CD4-positive, alpha-beta memory T cell (primary cell): ENCODE measurements around the gene PPP2R2B. TPM values are rescaled to one million over a fixed set of nuclear protein-coding genes. Genes with fewer than 3 reads are reported as not detected.

Experiments
- CTCF ChIA-PET: fragments of 350-600 bp; sonication (Branson Sonifier 250); formaldehyde crosslinking; loops from one replicate; lab custom pipeline; 2021; ENCODE audit warnings: inconsistent platforms; ENCODE audit not compliant: partially characterized antibody; lab: Charles Lee
- POLR2A ChIA-PET: fragments of 350-600 bp; sonication (Branson Sonifier 250); formaldehyde crosslinking; loops from one replicate; lab custom pipeline; 2021; ENCODE audit not compliant: partially characterized antibody; lab: Charles Lee
- DNase-seq, 5 donors: peaks; one replicate each; pipeline versions ENCODE4 v3.0.0 to v3.0.0-alpha.2; 2020 to 2022; ENCODE audit warnings: mixed read lengths in 1 of 5
- H3K27ac ChIP-seq: one replicate; pipeline ENCODE4 v1.7.0; 2013; ENCODE audit warnings: low read depth, low read length
- H3K27me3 ChIP-seq: 2 replicates; pipeline ENCODE4 v1.7.0; 2013; ENCODE audit warnings: mild to moderate bottlenecking, low read length, moderate library complexity; ENCODE audit not compliant: insufficient read depth
- H3K36me3 ChIP-seq: 2 replicates; pipeline ENCODE4 v1.7.0; 2013; ENCODE audit warnings: mild to moderate bottlenecking, low read length, moderate library complexity; ENCODE audit not compliant: insufficient read depth
- H3K4me1 ChIP-seq: 2 replicates; pipeline ENCODE4 v1.7.0; 2013; ENCODE audit warnings: mild to moderate bottlenecking, low read length, moderate library complexity; ENCODE audit not compliant: insufficient read depth
- H3K4me3 ChIP-seq, 2 donors: one replicate each; pipeline ENCODE4 v1.7.0; 2013; ENCODE audit warnings: low read length in 2 of 2, mild to moderate bottlenecking in 1 of 2
- H3K9me3 ChIP-seq, 2 donors: one replicate each; pipeline ENCODE4 v1.7.0; 2013; ENCODE audit warnings: low read length in 2 of 2, control low read depth in 1 of 2; ENCODE audit not compliant: control insufficient read depth in 1 of 2
- H3K27ac Mint-ChIP-seq, 7 donors: one replicate each; pipeline ENCODE4 v1.8.0; 2020 to 2021; ENCODE audit warnings: mixed read lengths in 7 of 7, mild to moderate bottlenecking in 6 of 7, inconsistent platforms in 3 of 7, moderate library complexity in 3 of 7
- H3K27me3 Mint-ChIP-seq, 2 donors: one replicate each; pipeline ENCODE4 v1.8.0; 2020 to 2021; ENCODE audit warnings: mixed read lengths in 2 of 2
- H3K36me3 Mint-ChIP-seq, 2 donors: one replicate each; pipeline ENCODE4 v1.8.0; 2020 to 2021; ENCODE audit warnings: mixed read lengths in 2 of 2, inconsistent platforms in 1 of 2, mild to moderate bottlenecking in 1 of 2
- H3K4me1 Mint-ChIP-seq, 4 donors: one replicate each; pipeline ENCODE4 v1.8.0; 2020 to 2021; ENCODE audit warnings: mixed read lengths in 4 of 4, mild to moderate bottlenecking in 1 of 4
- H3K4me3 Mint-ChIP-seq, 8 donors: one replicate each; pipeline ENCODE4 v1.8.0; 2020 to 2021; ENCODE audit warnings: mixed read lengths in 8 of 8, mild to moderate bottlenecking in 7 of 8, moderate library complexity in 6 of 8, inconsistent platforms in 3 of 8
- H3K9me3 Mint-ChIP-seq, 8 donors: one replicate each; pipeline ENCODE4 v1.8.0; 2020 to 2021; ENCODE audit warnings: mixed read lengths in 8 of 8, mild to moderate bottlenecking in 5 of 8, inconsistent platforms in 3 of 8, moderate library complexity in 1 of 8
- intact Hi-C: fragments of 100-400 bp; cut with micrococcal nuclease; formaldehyde crosslinking; loops from one replicate; pipeline ENCODE4 v1.15.1; 2023
- polyA plus RNA-seq, 2 donors: library from polyadenylated mRNA; unstranded; fragments of 300-500 nt; fragmentation: Illumina TruSeq; gene quantifications; one replicate each; pipeline ENCODE4 v1.2.3, GENCODE V29; 2021
- total RNA-seq, 2 experiments: library from RNA; stranded (reverse); gene quantifications; one replicate each; pipeline ENCODE4 v1.2.3, GENCODE V29; 2021

PPP2R2B gene
- total and polyA plus RNA-seq, 4 experiments from 2014 or later = 3.1 to 13.0 (median 6.7) TPM

DNA sequence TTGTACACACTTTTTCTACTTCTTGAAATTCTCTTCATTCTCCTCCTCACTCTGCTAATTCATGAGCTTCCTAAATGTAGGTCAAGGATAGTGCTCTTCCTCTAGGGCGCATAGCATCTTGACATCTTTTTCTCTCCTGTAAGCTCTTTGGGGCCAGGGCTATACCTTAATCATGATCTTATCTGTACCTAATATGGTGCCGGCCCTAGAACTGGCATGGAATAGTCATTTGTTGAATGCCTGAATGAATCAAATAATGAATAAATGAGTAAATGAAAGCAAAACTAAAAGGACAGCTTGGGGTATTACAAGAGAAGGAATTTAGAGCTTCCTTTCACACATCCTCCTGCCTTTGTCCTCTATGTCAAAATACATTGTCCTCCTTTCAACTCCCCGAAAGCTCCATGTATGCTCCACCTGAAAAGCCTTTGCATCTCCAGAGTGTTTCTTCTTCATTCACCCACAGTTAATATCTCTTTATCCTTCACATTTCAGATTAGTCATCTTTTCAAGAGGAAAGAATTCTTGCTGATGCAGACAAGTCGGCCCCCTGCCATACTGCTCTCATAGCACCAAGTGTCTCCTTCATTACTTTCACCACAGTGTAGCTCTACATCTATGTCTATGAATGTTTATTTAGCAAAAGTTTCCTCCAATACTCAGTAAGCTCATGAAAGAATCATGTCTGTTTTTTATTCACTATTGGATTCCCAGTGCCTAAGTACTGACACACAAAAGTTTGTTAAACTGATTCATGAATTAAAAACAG, 16.4 kb upstream of the PPP2R2B start:
- Histone ChIP-seq H3K4me1 (peaks cover 6% of the 10 kb centered on the region), H3K4me3 (no peak overlapping the region), H3K9me3 (no peaks in the 10 kb centered on the region), H3K36me3 (no peaks in the 10 kb centered on the region), H3K27ac (no peak overlapping the region), H3K27me3 (no peaks in the 10 kb centered on the region)
- Mint-ChIP-seq H3K36me3 (no peaks in the 10 kb centered on the region), H3K9me3 (peaks cover 0 to 8% (median 1%) of the 10 kb centered on the region in 8 donors), H3K4me3 (peak overlapping the region in 5 of 8 donors; percentile 2 to 17 (median 5)), H3K4me1 (peaks cover 7 to 10% (median 8%) of the 10 kb centered on the region in 4 donors), H3K27ac (no peak overlapping the region), H3K27me3 (no peaks in the 10 kb centered on the region)
- intact Hi-C loops = no loop called here
- no peak for DNase-seq
- ChIA-PET POLR2A (no interaction called here), CTCF (no interaction called here)

DNA sequence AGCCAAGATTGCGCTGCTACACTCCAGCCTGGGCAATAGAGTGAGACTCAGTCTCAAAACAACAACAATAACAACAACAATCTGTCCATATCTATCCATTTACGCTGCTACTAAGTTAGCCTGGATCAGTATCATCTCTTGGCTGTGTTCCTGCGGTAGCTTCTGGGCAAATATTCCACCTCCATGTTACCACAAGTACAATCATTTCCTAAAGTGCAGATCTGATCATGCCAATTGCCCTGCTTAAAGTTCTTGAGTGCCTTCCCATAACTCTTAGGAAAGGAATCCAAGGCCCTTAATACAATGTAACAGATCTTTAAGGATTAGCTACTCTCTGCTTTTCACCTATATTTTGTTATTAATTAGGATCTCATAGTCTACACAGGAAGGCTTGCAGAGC, 15.4 kb upstream of the PPP2R2B start:
- CTCF ChIA-PET = no interaction called here
- POLR2A ChIA-PET = no interaction called here
- intact Hi-C loops = no loop called here
- Histone ChIP-seq H3K4me1 (peaks cover 6% of the 10 kb centered on the region), H3K4me3 (no peak overlapping the region), H3K27ac (no peak overlapping the region), H3K9me3 (no peaks in the 10 kb centered on the region), H3K27me3 (no peaks in the 10 kb centered on the region), H3K36me3 (no peaks in the 10 kb centered on the region)
- no peak overlapping the region for H3K4me3 Mint-ChIP-seq
- H3K27me3 Mint-ChIP-seq = no peaks in the 10 kb centered on the region
- H3K4me1 Mint-ChIP-seq = peaks cover 7 to 10% (median 8%) of the 10 kb centered on the region in 4 donors
- DNase-seq = no peak
- peaks cover 0 to 8% (median 1%) of the 10 kb centered on the region in 8 donors for H3K9me3 Mint-ChIP-seq
- no peaks in the 10 kb centered on the region for H3K36me3 Mint-ChIP-seq
- no peak overlapping the region for H3K27ac Mint-ChIP-seq

- intact Hi-C loops = no loop called here
- ChIA-PET POLR2A (no interaction called here), CTCF (no interaction called here)
- DNase-seq = no peak
- Histone ChIP-seq H3K36me3 (no peaks in the 10 kb centered on the region), H3K4me1 (peaks cover 6% of the 10 kb centered on the region), H3K27ac (no peak overlapping the region), H3K4me3 (no peak overlapping the region), H3K9me3 (no peaks in the 10 kb centered on the region), H3K27me3 (no peaks in the 10 kb centered on the region)
- peaks cover 0 to 8% (median 0%) of the 10 kb centered on the region in 8 donors for H3K9me3 Mint-ChIP-seq
- no peaks in the 10 kb centered on the region for H3K36me3 Mint-ChIP-seq
- H3K27me3 Mint-ChIP-seq = no peaks in the 10 kb centered on the region
- no peak overlapping the region for H3K4me3 Mint-ChIP-seq
- no peak overlapping the region for H3K27ac Mint-ChIP-seq
- peaks cover 7 to 10% (median 8%) of the 10 kb centered on the region in 4 donors for H3K4me1 Mint-ChIP-seq
Measured at GRCh38 chr5:146892231-146892630, 13.7 kb upstream of the PPP2R2B start.

GRCh38 chr5:146891511-146891910, 13.0 kb upstream of the PPP2R2B start:
- ChIA-PET POLR2A (no interaction called here), CTCF (no interaction called here)
- Mint-ChIP-seq H3K27ac (no peak overlapping the region), H3K4me3 (no peak overlapping the region), H3K27me3 (no peaks in the 10 kb centered on the region), H3K36me3 (no peaks in the 10 kb centered on the region), H3K9me3 (peaks cover 0 to 4% (median 0%) of the 10 kb centered on the region in 8 donors), H3K4me1 (peaks cover 7 to 10% (median 8%) of the 10 kb centered on the region in 4 donors)
- Histone ChIP-seq H3K36me3 (no peaks in the 10 kb centered on the region), H3K27ac (no peak overlapping the region), H3K4me3 (no peak overlapping the region), H3K9me3 (no peaks in the 10 kb centered on the region), H3K4me1 (peaks cover 6% of the 10 kb centered on the region), H3K27me3 (no peaks in the 10 kb centered on the region)
- intact Hi-C loops = no loop called here
- no peak for DNase-seq

DNA sequence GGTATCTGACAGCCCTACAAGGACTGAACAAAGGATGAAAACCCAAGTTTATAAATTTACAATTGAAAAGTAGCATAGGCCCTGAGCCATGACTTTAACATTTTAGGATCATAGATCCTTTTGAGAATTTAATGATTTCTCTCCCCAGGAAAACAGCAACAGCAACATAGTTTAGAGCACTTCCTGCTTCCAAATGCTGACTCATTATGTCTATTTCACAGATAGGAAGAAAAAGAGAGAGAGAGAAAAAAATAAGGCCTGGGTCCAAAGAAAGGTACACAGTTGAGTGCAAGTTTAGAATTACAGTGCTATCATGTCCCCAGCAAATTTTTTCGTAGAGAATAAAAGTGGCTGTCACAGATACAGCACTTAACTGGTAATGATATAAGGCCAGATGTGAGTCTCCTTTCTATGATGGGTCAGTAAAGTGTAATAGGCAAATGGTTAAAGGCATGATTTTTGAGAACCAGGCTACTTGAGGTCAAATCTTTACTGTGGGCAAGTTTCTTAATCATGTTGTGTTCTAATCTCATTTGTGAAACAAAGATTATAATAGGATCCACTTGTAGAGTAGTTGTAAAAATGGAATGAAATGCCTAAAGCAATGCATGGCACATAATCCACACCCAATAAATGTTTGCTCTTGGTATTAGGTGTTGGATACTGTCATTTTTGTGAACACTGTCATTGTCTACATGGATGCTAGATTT, 12.3 kb upstream of the PPP2R2B start:
- H3K27me3 ChIP-seq = no peaks in the 10 kb centered on the region
- no peaks in the 10 kb centered on the region for H3K36me3 ChIP-seq
- Mint-ChIP-seq H3K4me3 (no peak overlapping the region), H3K36me3 (no peaks in the 10 kb centered on the region), H3K27me3 (no peaks in the 10 kb centered on the region), H3K27ac (no peak overlapping the region), H3K4me1 (peaks cover 7 to 10% (median 8%) of the 10 kb centered on the region in 4 donors), H3K9me3 (peaks cover 0 to 2% (median 0%) of the 10 kb centered on the region in 8 donors)
- no peak overlapping the region for H3K4me3 ChIP-seq
- peaks cover 6% of the 10 kb centered on the region for H3K4me1 ChIP-seq
- H3K27ac ChIP-seq = no peak overlapping the region
- no peak for DNase-seq
- intact Hi-C loops = no loop called here
- ChIA-PET POLR2A (no interaction called here), CTCF (no interaction called here)
- no peaks in the 10 kb centered on the region for H3K9me3 ChIP-seq

DNA sequence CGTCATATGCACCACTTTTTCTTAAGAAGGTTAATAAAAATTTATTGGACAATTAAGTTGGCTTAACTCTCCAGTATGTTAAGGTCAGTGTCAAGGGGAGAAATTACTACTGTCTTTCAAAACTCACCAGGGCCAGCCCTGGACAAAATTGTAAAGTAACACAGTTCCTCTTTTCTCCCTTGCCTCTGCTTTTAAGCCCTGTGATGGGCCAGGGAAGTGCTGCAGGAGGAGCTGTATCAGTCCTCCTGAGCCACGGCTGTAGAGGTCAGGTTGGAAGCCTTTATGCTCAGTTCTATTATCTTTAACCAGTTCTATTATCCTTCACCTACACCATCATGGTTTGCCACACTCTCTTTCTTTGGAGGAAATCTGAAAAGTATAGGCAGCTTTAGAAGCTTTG, 11.5 kb upstream of the PPP2R2B start:
- Mint-ChIP-seq H3K4me1 (peaks cover 5 to 9% (median 6%) of the 10 kb centered on the region in 4 donors), H3K9me3 (no peaks in the 10 kb centered on the region), H3K27me3 (no peaks in the 10 kb centered on the region), H3K36me3 (no peaks in the 10 kb centered on the region), H3K4me3 (no peak overlapping the region), H3K27ac (no peak overlapping the region)
- POLR2A ChIA-PET = no interaction called here
- Histone ChIP-seq H3K9me3 (no peaks in the 10 kb centered on the region), H3K27ac (no peak overlapping the region), H3K27me3 (no peaks in the 10 kb centered on the region), H3K4me1 (peaks cover 5% of the 10 kb centered on the region), H3K4me3 (no peak overlapping the region), H3K36me3 (no peaks in the 10 kb centered on the region)
- CTCF ChIA-PET = no interaction called here
- intact Hi-C loops = no loop called here
- DNase-seq = no peak

GRCh38 chr5:146889169-146889568, 10.6 kb upstream of the PPP2R2B start:
- Mint-ChIP-seq H3K4me3 (no peak overlapping the region), H3K27ac (no peak overlapping the region), H3K27me3 (peaks cover 3 to 4% of the 10 kb centered on the region in 2 donors), H3K36me3 (no peaks in the 10 kb centered on the region), H3K4me1 (peaks cover 0 to 3% (median 0%) of the 10 kb centered on the region in 4 donors), H3K9me3 (no peaks in the 10 kb centered on the region)
- Histone ChIP-seq H3K9me3 (no peaks in the 10 kb centered on the region), H3K27me3 (no peaks in the 10 kb centered on the region), H3K36me3 (no peaks in the 10 kb centered on the region), H3K4me1 (no peaks in the 10 kb centered on the region), H3K4me3 (no peak overlapping the region), H3K27ac (no peak overlapping the region)
- CTCF ChIA-PET = no interaction called here
- intact Hi-C loops = no loop called here
- POLR2A ChIA-PET = no interaction called here
- no peak for DNase-seq
